K562 (cell line): Measurements from ENCODE around the gene C1orf167. TPM values are rescaled to one million over a fixed set of nuclear protein-coding genes. Genes with fewer than 3 reads are reported as not detected.

Experiments
- CC2D1A ChIP-seq: fragments of 450-650 bp; IDR thresholded peaks from 2 replicates; pipeline ENCODE4 v1.6.1; 2017; ENCODE audit warnings: mild to moderate bottlenecking
- CTBP1 ChIP-seq: fragments of 450-650 bp; IDR thresholded peaks from 2 replicates; pipeline ENCODE4 v1.6.1; 2016; ENCODE audit warnings: borderline replicate concordance
- DMBX1 ChIP-seq: fragments of 250-450 bp; sonication (Bioruptor Pico); IDR thresholded peaks from 2 replicates; pipeline ENCODE4 v1.8.0; 2022; ENCODE audit warnings: inconsistent platforms, mild to moderate bottlenecking, moderate library complexity, borderline replicate concordance
- ELF2 ChIP-seq: fragments of 250-450 bp; sonication (Bioruptor Pico); IDR thresholded peaks from 2 replicates; pipeline ENCODE4 v1.5.0; 2021; ENCODE audit warnings: mild to moderate bottlenecking
- HCFC1 ChIP-seq: IDR thresholded peaks from 2 replicates; pipeline ENCODE4 v1.6.1; 2012; ENCODE audit warnings: low read depth, low read length, improper control_type of control experiment
- HDAC2 ChIP-seq: fragments of 450-650 bp; IDR thresholded peaks from 2 replicates; pipeline ENCODE4 v1.6.1; 2016; ENCODE audit warnings: mild to moderate bottlenecking
- MYC ChIP-seq, 2 experiments: fragments of 250-450 bp in 1 of 2; sonication (Bioruptor Pico) in 1 of 2; IDR thresholded peaks; 2 replicates each; pipeline versions ENCODE4 v1.5.1 to v1.6.1; 2012 to 2021; ENCODE audit warnings: low read depth in 2 of 2, borderline replicate concordance in 1 of 2, improper control_type of control experiment in 1 of 2, low read length in 1 of 2, mild to moderate bottlenecking in 1 of 2, moderate library complexity in 1 of 2
- NFATC3 ChIP-seq: fragments of 450-650 bp; IDR thresholded peaks from 2 replicates; pipeline ENCODE4 v1.6.1; 2017; ENCODE audit warnings: mild to moderate bottlenecking
- RFX7 ChIP-seq: fragments of 250-450 bp; sonication (Bioruptor Pico); IDR thresholded peaks from 2 replicates; pipeline ENCODE4 v1.5.1; 2021; ENCODE audit warnings: mild to moderate bottlenecking
- TARDBP ChIP-seq: fragments of 450-650 bp; IDR thresholded peaks from 2 replicates; pipeline ENCODE4 v1.6.1; 2016
- ZFP36 ChIP-seq: fragments of 150-350 bp; IDR thresholded peaks from 2 replicates; pipeline ENCODE4 v1.6.1; 2018; ENCODE audit warnings: low read length, low read depth; ENCODE audit not compliant: partially characterized antibody
- ZNF76 ChIP-seq: fragments of 250-450 bp; sonication (Bioruptor Pico); IDR thresholded peaks from 2 replicates; pipeline ENCODE4 v1.4.0; 2020; ENCODE audit warnings: mild to moderate bottlenecking, moderate library complexity, borderline replicate concordance
- polyA plus RNA-seq, 8 experiments: library from polyadenylated mRNA; depleted of rRNA in 4 of 8; stranded (reverse) in 5 of 8; unstranded in 3 of 8; fragments of >200 nt; fragmentation: Nextera tagmentation in 2 of 8; fragmentation: Illumina TruSeq in 1 of 8; extraction: Ambion mirVana in 2 of 8; extraction: Trizol in 1 of 8; gene quantifications; 2 replicates each; pipeline versions ENCODE4 v1.2.1 to v1.2.3, GENCODE V29; 2011 to 2014; ENCODE audit warnings: inconsistent platforms in 1 of 8, missing spikeins in 1 of 8
- total RNA-seq, 7 experiments: library from RNA; depleted of rRNA in 6 of 7; stranded (reverse); fragments of >200 nt in 6 of 7; fragmentation: Illumina TruSeq in 2 of 7; extraction: Trizol in 2 of 7; gene quantifications; 2 replicates each; pipeline versions ENCODE4 v1.2.1 to v1.2.3, GENCODE V29; 2011 to 2021; ENCODE audit warnings: low replicate concordance in 1 of 7
- TF ChIP-seq, protein P1 (sequence below), 2 experiments: fragments of 150-350 bp in 1 of 2; IDR thresholded peaks; 2 replicates each; pipeline ENCODE4 v1.6.1; 2012 to 2016; ENCODE audit warnings: low read depth in 2 of 2, low read length in 2 of 2, mild to moderate bottlenecking in 1 of 2, moderate library complexity in 1 of 2
- TF ChIP-seq, protein P2 (sequence below): fragments of 450-650 bp; IDR thresholded peaks from 2 replicates; pipeline ENCODE4 v1.6.1; 2016; ENCODE audit warnings: mild to moderate bottlenecking, moderate library complexity

C1orf167 gene
- total and polyA plus RNA-seq, 9 of the 15 experiments (the other 6 are each of a cell fraction or from before 2014, with no cell fraction given) = 0.22 to 0.86 (median 0.31) TPM; not detected in 2

DNA sequence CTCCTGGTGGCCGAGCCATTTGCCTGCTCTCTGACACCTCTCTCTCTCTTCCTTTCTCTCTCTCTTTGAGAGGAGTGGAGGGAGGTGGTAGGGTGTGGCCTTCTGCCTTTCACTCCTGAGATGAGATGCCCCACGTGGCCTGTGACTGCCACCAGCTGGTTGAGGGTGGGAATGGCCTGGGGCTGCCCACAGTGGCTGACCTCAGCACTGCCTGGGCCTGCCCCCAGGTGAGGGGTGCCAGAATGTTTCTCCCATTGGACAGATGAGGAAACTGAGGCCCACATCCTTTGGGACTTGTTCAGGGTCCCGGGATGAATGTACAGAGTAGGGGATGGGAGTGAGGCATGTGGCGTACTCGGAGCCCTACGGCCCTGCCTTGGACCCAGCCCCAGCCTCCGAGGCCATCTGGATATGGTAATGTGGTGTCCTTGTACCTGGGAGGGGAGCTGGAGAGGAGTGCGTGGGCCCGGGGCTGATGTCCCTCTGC lies 12.7 kb upstream of the C1orf167 start (continued):
- TF ChIP-seq, protein P1, sequence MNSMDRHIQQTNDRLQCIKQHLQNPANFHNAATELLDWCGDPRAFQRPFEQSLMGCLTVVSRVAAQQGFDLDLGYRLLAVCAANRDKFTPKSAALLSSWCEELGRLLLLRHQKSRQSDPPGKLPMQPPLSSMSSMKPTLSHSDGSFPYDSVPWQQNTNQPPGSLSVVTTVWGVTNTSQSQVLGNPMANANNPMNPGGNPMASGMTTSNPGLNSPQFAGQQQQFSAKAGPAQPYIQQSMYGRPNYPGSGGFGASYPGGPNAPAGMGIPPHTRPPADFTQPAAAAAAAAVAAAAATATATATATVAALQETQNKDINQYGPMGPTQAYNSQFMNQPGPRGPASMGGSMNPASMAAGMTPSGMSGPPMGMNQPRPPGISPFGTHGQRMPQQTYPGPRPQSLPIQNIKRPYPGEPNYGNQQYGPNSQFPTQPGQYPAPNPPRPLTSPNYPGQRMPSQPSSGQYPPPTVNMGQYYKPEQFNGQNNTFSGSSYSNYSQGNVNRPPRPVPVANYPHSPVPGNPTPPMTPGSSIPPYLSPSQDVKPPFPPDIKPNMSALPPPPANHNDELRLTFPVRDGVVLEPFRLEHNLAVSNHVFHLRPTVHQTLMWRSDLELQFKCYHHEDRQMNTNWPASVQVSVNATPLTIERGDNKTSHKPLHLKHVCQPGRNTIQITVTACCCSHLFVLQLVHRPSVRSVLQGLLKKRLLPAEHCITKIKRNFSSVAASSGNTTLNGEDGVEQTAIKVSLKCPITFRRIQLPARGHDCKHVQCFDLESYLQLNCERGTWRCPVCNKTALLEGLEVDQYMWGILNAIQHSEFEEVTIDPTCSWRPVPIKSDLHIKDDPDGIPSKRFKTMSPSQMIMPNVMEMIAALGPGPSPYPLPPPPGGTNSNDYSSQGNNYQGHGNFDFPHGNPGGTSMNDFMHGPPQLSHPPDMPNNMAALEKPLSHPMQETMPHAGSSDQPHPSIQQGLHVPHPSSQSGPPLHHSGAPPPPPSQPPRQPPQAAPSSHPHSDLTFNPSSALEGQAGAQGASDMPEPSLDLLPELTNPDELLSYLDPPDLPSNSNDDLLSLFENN (IDR thresholded peaks at IDR 0.05; ENCODE audit: low read depth in 2 of 2, low read length in 2 of 2) = peak in 1 of 2 experiments; percentile 49; a peak in 2 of 4 replicates
- TF ChIP-seq RFX7 (CRISPR knock-in tag) = no peak
- peak; percentile 93 for TF ChIP-seq MYC (IDR thresholded peaks at IDR 0.05; ENCODE audit: low read depth, low read length)
- TF ChIP-seq MYC (CRISPR knock-in tag; IDR thresholded peaks at IDR 0.05; ENCODE audit: borderline replicate concordance, low read depth) = no peak
- TF ChIP-seq ZNF76 = no peak
- no peak for TF ChIP-seq NFATC3
- 0 out of 2 replicates have a peak, but pooled peaks have one; percentile 31 for TF ChIP-seq CC2D1A
- peak; percentile 44; the same call in 1 of the 2 replicates for TF ChIP-seq HCFC1
- TF ChIP-seq, protein P2, sequence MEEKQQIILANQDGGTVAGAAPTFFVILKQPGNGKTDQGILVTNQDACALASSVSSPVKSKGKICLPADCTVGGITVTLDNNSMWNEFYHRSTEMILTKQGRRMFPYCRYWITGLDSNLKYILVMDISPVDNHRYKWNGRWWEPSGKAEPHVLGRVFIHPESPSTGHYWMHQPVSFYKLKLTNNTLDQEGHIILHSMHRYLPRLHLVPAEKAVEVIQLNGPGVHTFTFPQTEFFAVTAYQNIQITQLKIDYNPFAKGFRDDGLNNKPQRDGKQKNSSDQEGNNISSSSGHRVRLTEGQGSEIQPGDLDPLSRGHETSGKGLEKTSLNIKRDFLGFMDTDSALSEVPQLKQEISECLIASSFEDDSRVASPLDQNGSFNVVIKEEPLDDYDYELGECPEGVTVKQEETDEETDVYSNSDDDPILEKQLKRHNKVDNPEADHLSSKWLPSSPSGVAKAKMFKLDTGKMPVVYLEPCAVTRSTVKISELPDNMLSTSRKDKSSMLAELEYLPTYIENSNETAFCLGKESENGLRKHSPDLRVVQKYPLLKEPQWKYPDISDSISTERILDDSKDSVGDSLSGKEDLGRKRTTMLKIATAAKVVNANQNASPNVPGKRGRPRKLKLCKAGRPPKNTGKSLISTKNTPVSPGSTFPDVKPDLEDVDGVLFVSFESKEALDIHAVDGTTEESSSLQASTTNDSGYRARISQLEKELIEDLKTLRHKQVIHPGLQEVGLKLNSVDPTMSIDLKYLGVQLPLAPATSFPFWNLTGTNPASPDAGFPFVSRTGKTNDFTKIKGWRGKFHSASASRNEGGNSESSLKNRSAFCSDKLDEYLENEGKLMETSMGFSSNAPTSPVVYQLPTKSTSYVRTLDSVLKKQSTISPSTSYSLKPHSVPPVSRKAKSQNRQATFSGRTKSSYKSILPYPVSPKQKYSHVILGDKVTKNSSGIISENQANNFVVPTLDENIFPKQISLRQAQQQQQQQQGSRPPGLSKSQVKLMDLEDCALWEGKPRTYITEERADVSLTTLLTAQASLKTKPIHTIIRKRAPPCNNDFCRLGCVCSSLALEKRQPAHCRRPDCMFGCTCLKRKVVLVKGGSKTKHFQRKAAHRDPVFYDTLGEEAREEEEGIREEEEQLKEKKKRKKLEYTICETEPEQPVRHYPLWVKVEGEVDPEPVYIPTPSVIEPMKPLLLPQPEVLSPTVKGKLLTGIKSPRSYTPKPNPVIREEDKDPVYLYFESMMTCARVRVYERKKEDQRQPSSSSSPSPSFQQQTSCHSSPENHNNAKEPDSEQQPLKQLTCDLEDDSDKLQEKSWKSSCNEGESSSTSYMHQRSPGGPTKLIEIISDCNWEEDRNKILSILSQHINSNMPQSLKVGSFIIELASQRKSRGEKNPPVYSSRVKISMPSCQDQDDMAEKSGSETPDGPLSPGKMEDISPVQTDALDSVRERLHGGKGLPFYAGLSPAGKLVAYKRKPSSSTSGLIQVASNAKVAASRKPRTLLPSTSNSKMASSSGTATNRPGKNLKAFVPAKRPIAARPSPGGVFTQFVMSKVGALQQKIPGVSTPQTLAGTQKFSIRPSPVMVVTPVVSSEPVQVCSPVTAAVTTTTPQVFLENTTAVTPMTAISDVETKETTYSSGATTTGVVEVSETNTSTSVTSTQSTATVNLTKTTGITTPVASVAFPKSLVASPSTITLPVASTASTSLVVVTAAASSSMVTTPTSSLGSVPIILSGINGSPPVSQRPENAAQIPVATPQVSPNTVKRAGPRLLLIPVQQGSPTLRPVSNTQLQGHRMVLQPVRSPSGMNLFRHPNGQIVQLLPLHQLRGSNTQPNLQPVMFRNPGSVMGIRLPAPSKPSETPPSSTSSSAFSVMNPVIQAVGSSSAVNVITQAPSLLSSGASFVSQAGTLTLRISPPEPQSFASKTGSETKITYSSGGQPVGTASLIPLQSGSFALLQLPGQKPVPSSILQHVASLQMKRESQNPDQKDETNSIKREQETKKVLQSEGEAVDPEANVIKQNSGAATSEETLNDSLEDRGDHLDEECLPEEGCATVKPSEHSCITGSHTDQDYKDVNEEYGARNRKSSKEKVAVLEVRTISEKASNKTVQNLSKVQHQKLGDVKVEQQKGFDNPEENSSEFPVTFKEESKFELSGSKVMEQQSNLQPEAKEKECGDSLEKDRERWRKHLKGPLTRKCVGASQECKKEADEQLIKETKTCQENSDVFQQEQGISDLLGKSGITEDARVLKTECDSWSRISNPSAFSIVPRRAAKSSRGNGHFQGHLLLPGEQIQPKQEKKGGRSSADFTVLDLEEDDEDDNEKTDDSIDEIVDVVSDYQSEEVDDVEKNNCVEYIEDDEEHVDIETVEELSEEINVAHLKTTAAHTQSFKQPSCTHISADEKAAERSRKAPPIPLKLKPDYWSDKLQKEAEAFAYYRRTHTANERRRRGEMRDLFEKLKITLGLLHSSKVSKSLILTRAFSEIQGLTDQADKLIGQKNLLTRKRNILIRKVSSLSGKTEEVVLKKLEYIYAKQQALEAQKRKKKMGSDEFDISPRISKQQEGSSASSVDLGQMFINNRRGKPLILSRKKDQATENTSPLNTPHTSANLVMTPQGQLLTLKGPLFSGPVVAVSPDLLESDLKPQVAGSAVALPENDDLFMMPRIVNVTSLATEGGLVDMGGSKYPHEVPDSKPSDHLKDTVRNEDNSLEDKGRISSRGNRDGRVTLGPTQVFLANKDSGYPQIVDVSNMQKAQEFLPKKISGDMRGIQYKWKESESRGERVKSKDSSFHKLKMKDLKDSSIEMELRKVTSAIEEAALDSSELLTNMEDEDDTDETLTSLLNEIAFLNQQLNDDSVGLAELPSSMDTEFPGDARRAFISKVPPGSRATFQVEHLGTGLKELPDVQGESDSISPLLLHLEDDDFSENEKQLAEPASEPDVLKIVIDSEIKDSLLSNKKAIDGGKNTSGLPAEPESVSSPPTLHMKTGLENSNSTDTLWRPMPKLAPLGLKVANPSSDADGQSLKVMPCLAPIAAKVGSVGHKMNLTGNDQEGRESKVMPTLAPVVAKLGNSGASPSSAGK = peak; percentile 19; the same call in 1 of the 2 replicates
- TF ChIP-seq ZFP36 = peak; percentile 46
- TF ChIP-seq ELF2 (CRISPR knock-in tag) = no peak
- TF ChIP-seq CTBP1 = peak; percentile 90
- TF ChIP-seq DMBX1 = peak; percentile 49; the same call in 1 of the 2 replicates
- TF ChIP-seq TARDBP = no peak
- 0 out of 2 replicates have a peak, but pooled peaks have one; percentile 18 for TF ChIP-seq HDAC2
